ENCODE data around the gene PPP6R2.
A peak's percentile ranks its signal among the peaks of the same experiment; 100 is the strongest.

PPP6R2 gene

DNA sequence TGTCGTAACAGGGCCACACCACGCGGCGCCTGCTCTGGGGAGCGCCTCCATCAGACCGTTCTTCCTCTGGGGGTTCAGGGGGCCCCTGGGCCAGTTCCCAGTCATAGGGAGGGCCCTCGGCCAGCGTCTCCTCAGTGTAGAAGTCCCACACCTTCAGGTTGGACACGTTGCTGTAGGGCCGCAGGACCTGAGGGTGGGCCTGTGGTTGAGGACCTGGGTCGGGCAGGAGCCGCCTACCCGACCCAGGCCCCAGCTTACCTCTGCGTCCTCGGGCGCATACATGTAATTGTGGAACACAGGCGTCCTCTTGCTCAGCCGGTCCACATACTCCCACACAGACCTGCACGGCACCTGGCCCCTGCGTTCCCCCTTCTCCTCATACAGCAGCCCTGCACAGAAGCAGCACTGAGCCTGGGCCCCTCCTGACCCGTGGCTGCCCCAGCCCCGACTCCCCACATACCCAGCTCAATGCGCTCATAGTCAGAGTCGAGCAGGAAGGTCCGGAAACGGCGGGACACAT is 111.5 kb downstream of the PPP6R2 start:
- DNase-seq: no peak

DNA sequence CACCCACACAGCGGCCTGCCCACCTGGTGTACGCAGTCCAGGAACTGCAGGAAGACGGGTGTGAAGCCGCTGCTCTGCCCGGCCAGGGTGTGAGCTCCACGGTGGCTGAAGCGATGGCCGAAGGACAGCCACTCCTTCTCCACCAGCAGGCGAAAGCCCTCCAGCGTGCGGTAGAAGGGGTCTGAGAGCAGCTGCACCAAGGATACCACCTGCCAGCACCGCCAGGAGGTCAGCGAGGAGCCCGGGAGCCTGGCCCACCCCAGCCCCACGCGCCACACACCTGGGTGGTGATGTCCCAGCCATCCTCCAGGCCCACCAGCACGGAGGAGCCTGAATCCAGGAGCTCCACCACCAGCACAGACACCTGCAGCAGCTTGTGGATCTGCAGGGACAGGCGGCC is 112.1 kb downstream of the PPP6R2 start:
- no peak for DNase-seq

DNA sequence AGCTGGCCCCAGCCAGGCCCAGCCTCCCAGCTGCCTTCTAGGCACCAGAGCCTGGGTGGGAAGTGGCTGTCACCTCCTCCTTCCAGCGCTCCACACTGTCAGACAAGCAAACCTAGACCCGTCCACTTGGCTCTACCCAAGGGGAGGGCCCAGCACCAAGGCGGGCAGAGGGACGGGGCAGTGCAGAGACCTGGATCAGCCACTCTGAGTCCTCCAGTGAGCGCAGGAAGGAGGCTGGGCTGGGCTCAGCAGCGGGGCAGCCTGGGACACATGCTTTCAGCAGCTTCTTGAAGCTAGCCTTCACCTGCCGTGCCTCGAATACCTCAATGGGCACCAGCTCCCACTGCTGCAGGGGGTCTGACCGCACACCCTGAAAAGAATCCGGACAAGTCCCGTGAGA is 112.9 kb downstream of the PPP6R2 start:
- no peak for DNase-seq

DNA sequence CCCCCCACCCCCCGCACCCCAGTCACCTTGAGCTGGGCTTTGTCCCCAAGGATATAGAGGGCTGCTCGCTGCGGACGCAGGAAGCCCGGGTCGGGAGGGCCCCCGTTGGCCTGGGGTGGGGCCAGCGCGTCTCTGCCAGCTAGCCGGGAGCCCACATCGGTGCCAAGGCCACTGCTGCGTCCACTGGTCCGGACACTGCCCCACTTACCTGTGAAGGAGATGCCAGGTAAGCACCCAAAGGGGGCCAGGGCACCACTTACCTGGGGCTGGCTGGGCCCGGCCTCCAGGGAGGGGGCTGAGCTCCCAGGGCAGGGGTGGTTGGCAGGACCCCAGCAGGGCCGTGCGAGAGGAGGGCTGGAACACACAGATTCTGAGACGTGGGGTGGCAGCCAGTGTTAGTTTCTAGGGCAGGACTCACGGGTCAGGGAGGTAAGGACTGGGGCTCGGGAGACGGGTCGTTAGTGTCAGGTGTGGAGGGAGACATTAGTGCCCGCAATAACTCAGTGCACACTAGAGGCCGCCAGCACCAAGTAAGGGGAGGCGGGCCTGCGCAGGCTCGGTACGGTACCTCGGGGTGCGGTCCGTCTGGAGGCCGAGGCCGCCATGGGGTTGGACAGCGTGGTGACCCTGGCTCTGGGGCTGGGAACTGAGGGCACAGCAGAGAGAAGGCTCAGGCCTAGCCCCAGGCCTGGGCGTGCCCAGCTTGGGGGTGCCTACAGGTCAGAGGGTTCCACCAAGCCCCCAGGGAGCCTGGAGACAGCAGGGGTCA is 113.5 kb downstream of the PPP6R2 start:
- DNase-seq: no peak

DNA sequence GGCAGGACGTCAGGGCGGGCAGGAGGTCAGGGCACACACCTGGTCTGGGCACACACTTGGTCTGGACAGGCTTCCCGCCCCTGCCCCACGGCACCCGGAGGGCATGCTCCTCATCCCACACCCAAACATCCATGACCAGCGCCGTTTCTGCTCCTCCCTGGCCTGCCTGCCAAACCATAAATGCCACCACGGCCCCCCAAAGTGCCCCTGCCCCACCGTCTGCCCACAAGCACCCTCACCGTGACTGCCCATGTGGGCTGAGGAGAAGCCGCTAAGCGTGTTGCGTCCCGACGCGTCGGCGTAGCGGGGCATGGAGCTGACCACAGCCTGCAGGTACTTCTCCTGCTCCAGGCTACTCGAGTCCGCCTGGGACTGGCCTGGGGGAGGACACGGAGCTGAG is 115.9 kb downstream of the PPP6R2 start:
- DNase-seq: no peak

DNA sequence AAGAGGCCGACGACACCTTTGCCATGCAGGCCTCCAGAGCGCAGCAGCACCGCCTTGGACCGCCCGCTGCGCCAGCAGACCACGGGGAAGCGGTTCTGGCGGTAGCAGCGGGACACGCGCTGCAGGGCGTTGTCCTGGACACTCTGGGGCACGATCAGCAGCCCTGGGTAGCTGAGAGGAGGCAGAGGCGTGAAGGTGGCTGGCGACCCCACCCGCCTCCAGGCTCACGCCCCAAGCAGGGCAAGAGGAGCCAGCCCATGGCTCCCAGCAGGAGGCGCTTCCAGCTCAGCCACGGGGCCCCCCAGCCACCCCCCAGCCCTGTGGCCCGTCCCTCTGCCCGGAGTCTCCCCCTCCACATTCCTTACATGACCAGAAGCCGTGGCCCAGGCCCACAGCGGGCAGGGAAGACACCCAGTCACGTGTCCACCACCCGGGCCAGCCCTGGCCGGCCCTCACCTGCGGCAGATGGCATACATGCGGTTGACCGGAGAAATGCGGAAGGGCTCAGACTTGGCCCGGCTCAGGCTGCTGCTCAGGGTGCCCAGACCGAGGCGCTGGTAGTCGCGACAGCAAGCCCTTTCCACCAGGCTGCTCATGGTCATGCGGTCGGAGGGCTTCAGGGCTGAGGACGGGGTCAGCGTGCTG is 116.5 kb downstream of the PPP6R2 start:
- no peak for DNase-seq

DNA sequence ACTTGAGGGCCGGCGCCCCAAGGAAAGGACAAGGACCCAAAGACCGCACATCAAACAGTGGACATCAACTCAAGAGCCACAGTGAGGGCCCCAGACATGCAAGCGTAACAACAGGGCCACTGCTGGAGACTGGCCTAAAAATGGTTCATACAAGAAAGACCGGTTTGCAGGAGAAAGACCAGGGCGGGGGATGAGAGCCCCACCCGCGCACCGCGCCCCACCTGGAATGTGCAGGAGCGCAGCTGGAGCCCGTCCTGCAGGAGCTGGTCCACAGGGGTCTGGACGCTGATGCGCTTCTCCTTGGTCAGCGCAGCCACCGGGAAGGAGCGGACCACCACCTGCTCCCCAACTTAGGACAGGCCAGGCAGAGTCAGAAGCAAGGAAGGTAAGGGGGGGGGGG is 117.8 kb downstream of the PPP6R2 start:
- DNase-seq: no peak

DNA sequence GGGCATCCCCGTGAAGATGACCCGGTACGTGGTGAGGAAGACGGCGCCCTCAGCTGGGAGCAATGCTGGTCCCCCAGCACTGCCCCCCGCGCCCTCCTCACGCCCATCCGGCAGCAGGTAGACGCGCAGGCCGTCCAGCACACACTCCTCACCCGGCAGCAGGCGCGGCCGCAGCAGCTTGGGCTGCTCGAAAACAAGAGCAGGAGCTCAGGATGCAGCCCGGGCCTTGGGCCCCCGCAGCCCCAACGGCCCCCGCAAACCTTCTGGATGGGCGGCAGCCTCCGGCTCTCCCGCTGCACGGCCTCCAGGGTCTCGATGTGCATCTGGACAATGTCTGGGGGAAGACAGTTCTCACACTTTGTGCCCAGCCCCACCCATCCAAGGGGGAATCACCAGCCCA is 118.4 kb downstream of the PPP6R2 start:
- DNase-seq: no peak

DNA sequence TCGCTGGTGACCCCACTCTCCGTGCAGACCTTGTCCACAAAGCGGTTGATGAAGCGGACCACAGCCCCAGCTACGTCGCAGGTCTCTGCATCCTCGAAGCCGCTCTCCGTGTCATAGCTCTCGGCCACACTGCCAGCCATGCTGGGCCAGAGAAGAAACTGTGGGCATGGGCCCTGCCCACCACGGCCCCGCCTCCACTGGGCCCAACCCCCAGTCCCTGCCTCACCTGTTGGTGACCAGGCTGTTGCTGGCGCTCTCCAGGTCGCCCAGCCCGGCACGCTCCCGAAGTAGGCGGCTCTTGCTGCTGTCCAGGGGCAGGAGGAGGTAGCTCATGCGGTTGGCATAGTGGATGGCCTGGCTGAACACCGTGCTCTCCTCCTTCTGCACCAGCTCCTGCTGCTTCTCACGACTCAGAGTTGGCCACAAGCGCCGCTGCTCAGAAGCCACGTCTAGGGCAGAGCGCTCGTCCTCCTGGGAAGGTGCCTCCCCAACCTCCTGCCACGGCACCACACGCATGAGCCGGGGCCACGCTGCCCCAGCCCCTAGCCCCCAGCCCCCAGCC is 118.9 kb downstream of the PPP6R2 start:
- DNase-seq: no peak

DNA sequence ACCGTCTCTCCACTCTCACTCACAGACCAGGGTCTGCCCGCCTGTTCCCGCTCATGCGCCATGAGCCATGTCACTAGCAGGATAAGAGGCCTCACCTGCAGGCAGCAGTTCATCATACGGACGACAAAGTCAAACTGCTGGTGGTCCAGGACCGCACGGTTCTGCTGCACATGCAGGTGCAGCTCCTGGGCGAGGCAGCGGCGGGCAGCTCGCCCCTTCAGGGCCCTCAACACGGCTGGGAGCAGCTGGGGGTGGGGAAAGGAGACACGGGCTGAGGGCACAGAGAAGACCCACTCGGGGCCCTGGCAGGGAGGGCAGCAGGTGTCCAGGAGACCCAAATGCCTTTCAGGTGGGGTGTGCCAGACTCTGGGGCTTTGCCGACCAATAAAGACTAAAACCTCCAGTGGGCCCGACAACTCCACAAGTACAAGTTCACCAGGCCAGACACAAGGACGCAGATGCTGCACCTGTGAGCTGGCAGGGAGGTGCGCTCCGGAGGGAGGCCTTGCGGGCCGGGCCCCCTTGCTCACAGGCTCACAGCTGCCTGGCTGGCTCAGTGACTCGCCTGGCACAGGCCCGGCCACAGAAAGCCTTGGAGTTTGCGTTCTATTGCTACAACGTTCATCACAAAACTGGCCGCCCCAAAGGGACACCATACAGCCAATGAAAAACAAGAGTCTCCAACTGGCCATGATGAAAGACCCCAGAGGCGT is 120.2 kb downstream of the PPP6R2 start:
- DNase-seq: no peak

DNA sequence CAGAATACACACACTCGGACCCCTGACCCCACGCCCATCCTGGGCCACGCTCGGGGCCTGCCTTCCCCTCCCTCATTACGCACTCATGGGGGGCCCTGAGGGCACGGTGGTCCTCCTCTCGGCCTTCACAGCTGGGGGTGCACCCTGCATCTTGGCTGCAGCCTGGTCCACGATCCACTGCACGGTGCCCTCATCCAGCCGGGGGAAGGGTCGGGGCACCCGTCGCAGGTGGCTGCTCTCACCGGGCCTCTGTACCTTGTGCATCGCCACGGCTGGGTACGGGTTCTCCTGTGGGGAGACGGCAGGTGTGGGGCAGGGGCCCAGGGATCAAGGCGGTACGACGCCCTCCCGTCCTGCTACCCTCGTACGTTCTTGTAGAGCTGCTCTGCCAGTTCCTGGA is 121.3 kb downstream of the PPP6R2 start:
- DNase-seq: no peak

DNA sequence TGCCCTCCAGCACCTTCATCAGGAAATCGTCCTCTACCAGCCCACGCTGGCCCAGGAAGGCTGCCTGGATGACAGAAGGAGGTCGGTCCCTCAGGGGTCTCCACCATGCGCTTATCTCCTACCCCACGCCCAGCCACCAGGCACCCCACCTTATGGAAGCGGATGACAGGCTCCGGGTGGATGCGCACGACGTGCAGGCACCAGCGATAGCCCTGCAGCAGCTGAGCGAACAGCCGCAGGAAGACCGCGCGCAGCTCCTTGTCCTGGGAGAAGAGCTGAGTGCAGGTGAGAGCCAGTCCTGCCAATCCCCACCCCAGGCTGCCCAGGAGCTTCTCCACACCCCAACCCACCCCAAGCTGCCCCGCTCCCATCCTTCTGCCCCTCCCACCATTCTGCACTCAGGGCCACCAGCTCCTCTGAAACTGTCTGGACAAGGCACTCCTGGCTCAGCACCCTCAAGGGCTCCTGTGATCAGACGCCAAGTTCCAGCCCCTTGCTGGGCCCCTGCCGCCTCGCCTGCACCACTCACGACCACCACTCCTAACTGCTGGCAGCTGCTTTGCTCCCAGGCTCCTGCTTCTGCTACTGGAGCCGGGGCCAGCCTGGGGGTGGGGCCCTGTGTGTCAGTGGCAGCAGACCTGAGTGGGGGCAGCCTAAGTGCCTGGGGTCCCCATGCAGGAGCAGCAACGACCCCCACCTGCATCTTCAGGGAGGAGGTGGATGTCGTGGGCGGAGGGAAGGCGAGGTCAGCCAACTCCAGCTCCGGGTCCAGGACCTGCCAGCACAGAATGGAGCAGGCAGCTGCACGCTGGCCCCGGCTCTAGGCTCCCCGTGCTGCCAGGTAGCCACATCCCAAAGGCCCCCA is 122.2 kb downstream of the PPP6R2 start:
- DNase-seq: no peak

DNA sequence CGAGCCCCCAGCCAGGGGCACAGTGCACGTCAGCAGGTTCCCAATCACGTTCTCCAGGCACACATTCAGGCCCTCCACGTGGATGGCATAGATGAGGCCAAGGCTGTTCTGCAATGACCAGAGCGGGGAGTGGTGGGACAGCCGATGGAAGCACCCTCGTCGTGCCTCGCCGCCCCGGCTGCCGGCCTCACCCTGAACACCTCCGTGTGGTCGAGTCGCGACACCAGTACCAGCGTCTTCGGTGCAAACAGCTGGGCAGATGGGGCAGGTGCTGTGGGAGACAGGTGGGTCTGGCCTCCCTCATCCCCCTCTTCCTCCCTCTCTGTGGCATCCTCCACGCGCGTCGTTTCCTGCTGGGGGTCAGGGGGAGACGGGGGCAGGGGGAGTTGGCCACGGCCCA is 124.2 kb downstream of the PPP6R2 start:
- DNase-seq: no peak

DNA sequence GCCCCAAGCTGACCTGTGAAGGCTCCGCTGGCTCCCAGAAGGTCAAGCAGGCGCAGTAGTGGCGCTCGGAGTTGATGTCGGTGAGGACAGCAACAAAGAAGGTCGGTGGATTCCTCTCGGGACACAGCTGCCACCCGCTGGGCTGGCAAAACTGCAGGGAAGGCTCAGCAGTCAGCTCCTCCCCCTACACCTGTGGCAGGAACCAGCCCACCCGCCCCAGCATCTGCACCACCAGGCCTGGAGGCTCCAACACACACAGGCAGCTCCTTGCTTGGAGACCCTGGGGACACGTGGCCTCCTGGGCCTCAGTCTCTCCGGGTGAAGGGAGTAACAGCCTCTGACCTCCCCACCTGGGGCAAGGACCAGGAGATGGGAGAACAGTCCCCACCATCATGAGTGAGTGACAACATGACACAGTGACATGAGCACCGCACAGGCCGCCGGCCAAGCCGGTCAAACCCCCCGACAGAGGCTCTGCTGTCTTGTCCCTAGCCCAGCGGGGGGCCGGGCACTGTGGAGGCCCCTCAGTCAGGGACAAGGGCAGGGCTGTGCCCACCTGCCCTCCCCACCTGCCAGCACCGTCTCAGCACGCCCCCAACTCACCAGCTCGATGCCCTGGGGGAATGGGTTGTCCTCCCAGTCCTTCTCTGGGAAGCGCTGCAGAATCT is 124.8 kb downstream of the PPP6R2 start:
- DNase-seq: no peak

DNA sequence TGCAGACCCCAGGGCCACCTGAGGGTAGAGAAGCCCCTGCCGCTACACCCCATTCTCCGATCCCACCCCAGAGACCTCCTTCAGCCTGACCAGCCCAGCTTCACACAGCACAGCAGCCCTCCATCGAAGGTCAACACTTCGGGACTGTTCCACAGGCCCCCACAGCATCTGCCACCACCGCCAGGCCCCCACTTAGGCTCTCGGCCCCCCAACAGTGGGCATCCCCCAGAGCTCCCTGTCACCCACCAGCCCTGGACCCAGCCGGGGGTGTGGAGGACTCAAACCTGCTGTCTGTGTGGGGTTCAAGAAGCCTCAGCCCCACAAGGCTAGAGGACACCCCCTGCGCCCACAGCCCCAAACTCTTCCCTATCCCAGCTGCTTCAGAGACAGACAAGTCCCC is 125.5 kb downstream of the PPP6R2 start:
- no peak for DNase-seq

DNA sequence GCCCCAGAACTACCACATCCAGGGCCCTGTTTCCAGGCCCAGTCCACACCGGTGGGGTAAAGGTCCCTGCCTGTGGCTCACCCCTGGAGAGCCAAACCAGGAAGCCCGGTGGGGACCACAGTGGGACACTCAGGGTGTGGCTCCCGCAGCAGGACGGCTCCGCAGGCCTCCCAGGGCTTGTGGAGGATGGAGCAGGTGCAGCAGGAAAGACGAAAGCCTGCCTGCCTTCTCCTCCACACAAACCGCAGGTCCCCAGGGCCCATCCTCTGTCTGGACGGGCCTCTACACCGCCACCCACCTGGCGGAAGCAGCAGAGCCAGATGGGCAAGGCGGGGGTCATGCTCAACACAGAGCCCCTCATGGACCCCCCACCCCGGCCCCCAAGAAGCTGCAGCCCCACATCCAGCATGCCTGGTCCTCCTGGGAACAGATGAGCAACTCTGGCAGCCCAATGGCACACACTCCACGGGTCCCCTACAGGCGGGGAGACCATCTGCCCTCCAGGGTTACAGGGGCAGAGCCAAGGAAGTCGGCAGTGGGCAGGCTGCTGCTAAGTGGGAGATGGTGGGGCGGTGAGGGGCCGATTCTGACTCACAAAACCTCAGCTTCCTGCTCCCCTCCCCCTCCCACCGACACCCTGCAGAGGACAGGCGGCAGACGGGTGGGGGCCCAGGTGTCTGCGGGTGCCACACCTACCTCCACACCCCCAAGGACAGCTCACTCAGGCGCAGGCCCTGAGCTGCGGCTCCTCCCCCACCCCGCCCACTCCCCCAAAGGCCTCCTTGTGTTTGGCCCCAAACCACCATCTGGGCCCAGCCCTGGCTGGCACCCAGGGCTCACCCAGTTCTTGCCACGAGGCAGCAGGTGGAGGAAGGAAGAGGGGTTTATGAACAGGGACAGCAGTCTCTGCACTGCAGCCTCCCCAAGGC is 126.5 kb downstream of the PPP6R2 start:
- peak; percentile 94 for DNase-seq

DNA sequence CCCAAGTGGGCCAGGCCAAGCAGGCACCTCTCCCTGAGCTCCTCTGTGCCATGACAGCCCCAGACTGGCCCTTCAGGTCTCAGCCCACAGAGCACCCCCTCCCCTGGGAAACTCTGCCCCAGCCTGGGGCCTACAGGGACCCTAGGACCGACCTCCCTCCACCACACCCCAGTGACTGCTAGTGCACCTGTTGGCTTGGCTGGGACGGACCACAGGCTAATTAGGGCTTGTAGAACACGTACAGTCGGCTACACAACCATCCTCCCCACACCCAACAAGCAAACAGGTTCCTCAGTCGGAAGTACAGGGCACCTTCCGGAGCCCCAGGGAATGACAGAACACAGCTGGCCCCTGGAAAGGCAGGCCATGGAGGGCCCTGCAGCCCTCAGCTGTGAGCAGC is 127.4 kb downstream of the PPP6R2 start:
- DNase-seq: no peak

DNA sequence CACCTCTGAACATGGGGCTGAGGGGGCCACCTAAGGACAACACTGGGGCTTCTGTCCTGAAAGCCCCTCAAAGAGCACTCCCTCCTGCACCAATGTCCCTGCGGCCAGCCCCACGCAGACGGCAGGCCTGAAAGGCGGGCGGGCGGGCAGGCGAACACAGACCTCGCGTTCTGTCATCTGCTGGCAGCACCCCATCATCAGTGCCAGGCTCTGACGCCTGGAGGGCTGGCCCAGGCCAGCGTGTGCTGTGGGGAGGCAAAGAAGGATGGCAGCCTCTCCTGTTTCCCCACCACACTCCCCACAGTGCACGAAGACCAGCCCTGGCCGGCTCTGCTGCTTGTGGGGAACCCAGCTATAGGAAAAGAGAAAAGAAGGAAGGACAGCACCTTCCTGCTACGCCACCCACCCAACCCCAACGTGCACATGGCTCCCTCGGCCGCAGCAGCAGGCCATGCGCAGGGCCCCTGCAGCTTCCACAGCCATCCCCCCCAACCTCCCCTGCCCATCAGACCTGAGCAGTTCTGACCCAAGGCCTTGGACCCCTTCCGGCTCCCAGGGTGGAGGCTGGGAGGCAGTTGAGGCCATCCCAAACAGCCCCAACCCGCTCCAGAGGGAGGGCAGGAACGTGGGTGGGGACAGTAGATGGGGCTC is 128.2 kb downstream of the PPP6R2 start:
- no peak for DNase-seq

DNA sequence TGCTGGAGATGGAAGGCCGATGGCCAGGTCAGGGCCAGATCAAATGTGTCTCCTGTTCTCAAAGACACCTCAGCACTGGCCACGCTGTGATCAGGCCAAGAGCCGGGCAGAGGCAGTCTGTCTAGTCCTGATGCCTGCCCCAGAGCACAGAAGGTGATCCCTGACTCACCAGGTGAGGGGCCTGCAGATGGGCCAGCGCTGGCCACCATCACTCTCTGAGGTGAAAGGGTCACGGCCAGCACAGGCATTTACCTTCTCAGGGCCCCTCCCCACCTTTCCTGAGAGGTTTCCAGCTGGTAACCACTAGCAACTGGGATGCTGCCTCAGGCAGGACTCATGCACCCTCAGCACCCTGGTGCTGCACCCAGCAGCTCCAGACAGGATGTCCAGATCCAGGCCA is 128.8 kb downstream of the PPP6R2 start:
- no peak for DNase-seq

DNA sequence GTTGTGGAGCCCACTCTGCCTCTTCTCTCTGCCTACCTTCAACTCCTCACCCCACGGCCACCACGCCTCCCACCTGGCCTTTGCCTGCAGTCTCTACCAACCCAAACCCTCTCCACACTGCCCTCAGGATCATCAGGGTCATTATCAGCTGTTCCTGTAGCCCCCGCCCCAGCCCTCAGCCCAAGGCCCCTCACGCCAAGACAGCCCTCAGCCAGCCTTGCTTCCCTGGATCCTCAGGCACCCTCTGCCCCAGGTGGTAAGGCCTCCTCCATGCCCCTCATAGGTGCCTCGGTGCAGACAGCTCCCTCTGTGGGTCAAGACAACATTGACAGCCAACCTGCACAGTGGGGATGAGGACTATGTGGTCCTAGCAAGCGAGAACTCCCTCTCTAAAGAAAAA is 130.0 kb downstream of the PPP6R2 start:
- no peak for DNase-seq
